Hepatocyte (in vitro differentiated cells): Measurements from ENCODE around the gene UBR1.
"Not testable (repeated sequence)": the region's sequence is repeated elsewhere in the genome, so short reads cannot be mapped to it uniquely, and the experiment has no call there.

ENCODE experiments used
- CTCF ChIP-seq: fragments of 200-600 bp; sonication (generic); IDR thresholded peaks from 2 replicates; pipeline ENCODE4 v1.5.1; 2016; ENCODE audit warnings: antibody characterized with exemption, mild to moderate bottlenecking; ENCODE audit not compliant: poor library complexity
- EZH2 ChIP-seq: fragments of 200-600 bp; sonication (generic); IDR thresholded peaks from 2 replicates; pipeline ENCODE4 v1.6.1; 2016; ENCODE audit warnings: antibody characterized with exemption, mild to moderate bottlenecking, borderline replicate concordance

- TF ChIP-seq CTCF, EZH2: not testable (repeated sequence)
Measured at GRCh38 chr15:42893911-42894310, 211.9 kb downstream of the UBR1 start.
